A673 (cell line): ENCODE results near the gene TIAM1. TPM values are rescaled to one million over a fixed set of nuclear protein-coding genes. Genes with fewer than 3 reads are reported as not detected.

ENCODE experiments used
- BruUV-seq: library from RNA; stranded (reverse); fragments of 400-500 nt; replicated peaks from 2 replicates; lab custom pipeline; 2021; lab: Mats Ljungman, UMichigan
- CTCF ChIA-PET: fragments of 300-600 bp; sonication (Branson Sonifier 250); formaldehyde crosslinking; loops from one replicate; lab custom pipeline; 2022; ENCODE audit warnings: antibody characterized with exemption; lab: Charles Lee
- POLR2A ChIA-PET: fragments of 300-600 bp; sonication (Branson Sonifier 250); formaldehyde crosslinking; loops from one replicate; lab custom pipeline; 2022; ENCODE audit warnings: antibody characterized with exemption; ENCODE audit not compliant: low non-redundant PET; lab: Charles Lee
- DNase-seq: peaks from one replicate; pipeline ENCODE4 v3.0.0-alpha.2; 2015; ENCODE audit warnings: low spot score
- H3K27ac ChIP-seq: fragments of 200-600 bp; sonication (generic); 2 replicates; pipeline ENCODE4 v1.5.1; 2016; ENCODE audit warnings: mixed run types, low read depth, mild to moderate bottlenecking, mixed read lengths, antibody characterized with exemption, low read length; ENCODE audit not compliant: poor library complexity, severe bottlenecking
- H3K27me3 ChIP-seq: fragments of 200-600 bp; sonication (generic); replicated peaks from 2 replicates; pipeline ENCODE4 v1.6.1; 2017; ENCODE audit warnings: mixed run types, low read depth, mild to moderate bottlenecking, mixed read lengths, antibody characterized with exemption, low read length; ENCODE audit not compliant: insufficient read depth, poor library complexity
- H3K36me3 ChIP-seq: fragments of 200-600 bp; sonication (generic); 2 replicates; pipeline ENCODE4 v1.6.1; 2016; ENCODE audit warnings: mixed run types, mild to moderate bottlenecking, mixed read lengths, antibody characterized with exemption, low read length; ENCODE audit not compliant: insufficient read depth, poor library complexity, severe bottlenecking
- H3K4me1 ChIP-seq: fragments of 200-600 bp; sonication (generic); 2 replicates; pipeline ENCODE4 v1.6.1; 2017; ENCODE audit warnings: mixed run types, mild to moderate bottlenecking, mixed read lengths, antibody characterized with exemption, low read length; ENCODE audit not compliant: insufficient read depth, poor library complexity, severe bottlenecking
- H3K4me3 ChIP-seq: fragments of 200-600 bp; sonication (generic); 2 replicates; pipeline ENCODE4 v1.5.1; 2016; ENCODE audit warnings: low read depth, mixed run types, mild to moderate bottlenecking, mixed read lengths, low read length; ENCODE audit not compliant: poor library complexity, severe bottlenecking
- H3K9me3 ChIP-seq: fragments of 200-600 bp; sonication (generic); 2 replicates; pipeline ENCODE4 v1.6.1; 2016; ENCODE audit warnings: mixed run types, low read depth, mild to moderate bottlenecking, mixed read lengths, antibody characterized with exemption, low read length; ENCODE audit not compliant: poor library complexity, severe bottlenecking
- EZH2 ChIP-seq: fragments of 200-600 bp; sonication (generic); IDR thresholded peaks from 2 replicates; pipeline ENCODE4 v1.6.1; 2017; ENCODE audit warnings: borderline replicate concordance, low read depth, mild to moderate bottlenecking, mixed read lengths, antibody characterized with exemption, low read length; ENCODE audit not compliant: poor library complexity, severe bottlenecking
- intact Hi-C: fragments of 100-400 bp; cut with micrococcal nuclease; formaldehyde crosslinking; loops from one replicate; pipeline ENCODE4 v1.10.0; 2022; ENCODE audit not compliant: unreplicated experiment
- total RNA-seq: library from RNA; stranded (reverse); gene quantifications from 2 replicates; pipeline ENCODE4 v1.2.3, GENCODE V29; 2021
- TF ChIP-seq, protein P1 (sequence below): fragments of 300-800, 200-600 bp; sonication (generic); conservative IDR thresholded peaks from 2 replicates; pipeline ENCODE4 v1.5.1; 2017; ENCODE audit warnings: low read depth, mild to moderate bottlenecking, antibody characterized with exemption, low read length, moderate library complexity, mixed read lengths

The TIAM1 gene
- total RNA-seq, 1 experiment from 2014 or later: 9.6 TPM

- H3K27me3 ChIP-seq: peaks cover 23% of the 10 kb centered on the region
- ChIA-PET CTCF (interaction anchor here (0.6 kb wide), 1 partner anchor 198 kb away, joined by 3 read pairs; no protein-coding TSS in a partner anchor), POLR2A (no interaction called here)
- no TSS peak for BruUV-seq
- H3K4me1 ChIP-seq: no peaks in the 10 kb centered on the region
- H3K36me3 ChIP-seq: no peaks in the 10 kb centered on the region
- TF ChIP-seq, protein P1, sequence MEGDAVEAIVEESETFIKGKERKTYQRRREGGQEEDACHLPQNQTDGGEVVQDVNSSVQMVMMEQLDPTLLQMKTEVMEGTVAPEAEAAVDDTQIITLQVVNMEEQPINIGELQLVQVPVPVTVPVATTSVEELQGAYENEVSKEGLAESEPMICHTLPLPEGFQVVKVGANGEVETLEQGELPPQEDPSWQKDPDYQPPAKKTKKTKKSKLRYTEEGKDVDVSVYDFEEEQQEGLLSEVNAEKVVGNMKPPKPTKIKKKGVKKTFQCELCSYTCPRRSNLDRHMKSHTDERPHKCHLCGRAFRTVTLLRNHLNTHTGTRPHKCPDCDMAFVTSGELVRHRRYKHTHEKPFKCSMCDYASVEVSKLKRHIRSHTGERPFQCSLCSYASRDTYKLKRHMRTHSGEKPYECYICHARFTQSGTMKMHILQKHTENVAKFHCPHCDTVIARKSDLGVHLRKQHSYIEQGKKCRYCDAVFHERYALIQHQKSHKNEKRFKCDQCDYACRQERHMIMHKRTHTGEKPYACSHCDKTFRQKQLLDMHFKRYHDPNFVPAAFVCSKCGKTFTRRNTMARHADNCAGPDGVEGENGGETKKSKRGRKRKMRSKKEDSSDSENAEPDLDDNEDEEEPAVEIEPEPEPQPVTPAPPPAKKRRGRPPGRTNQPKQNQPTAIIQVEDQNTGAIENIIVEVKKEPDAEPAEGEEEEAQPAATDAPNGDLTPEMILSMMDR: no peak
- no peak for TF ChIP-seq EZH2
- H3K9me3 ChIP-seq: no peaks in the 10 kb centered on the region
- H3K27ac ChIP-seq: no peak overlapping the region
- intact Hi-C loops: loop anchor here (10.0 kb wide), 1 partner anchor 245 kb away; no protein-coding TSS in a partner anchor
- no peak overlapping the region for H3K4me3 ChIP-seq
- no peak for DNase-seq
Observed at GRCh38 chr21:31339721-31340120, 4.3 kb downstream of the TIAM1 start.

- Histone ChIP-seq H3K36me3 (no peaks in the 10 kb centered on the region), H3K27ac (no peak overlapping the region), H3K9me3 (no peaks in the 10 kb centered on the region), H3K4me1 (no peaks in the 10 kb centered on the region), H3K4me3 (no peak overlapping the region), H3K27me3 (peaks cover 17% of the 10 kb centered on the region)
- ChIA-PET POLR2A (interaction anchor here (0.7 kb wide), 1 partner anchor 65 kb away, joined by 3 read pairs; no protein-coding TSS in a partner anchor), CTCF (no interaction called here)
- no TSS peak for BruUV-seq
- no peak for DNase-seq
- intact Hi-C loops: no loop called here
- TF ChIP-seq EZH2: no peak
- TF ChIP-seq, protein P1: no peak
Observed at GRCh38 chr21:31338908-31339368, 5.1 kb downstream of the TIAM1 start.

DNA sequence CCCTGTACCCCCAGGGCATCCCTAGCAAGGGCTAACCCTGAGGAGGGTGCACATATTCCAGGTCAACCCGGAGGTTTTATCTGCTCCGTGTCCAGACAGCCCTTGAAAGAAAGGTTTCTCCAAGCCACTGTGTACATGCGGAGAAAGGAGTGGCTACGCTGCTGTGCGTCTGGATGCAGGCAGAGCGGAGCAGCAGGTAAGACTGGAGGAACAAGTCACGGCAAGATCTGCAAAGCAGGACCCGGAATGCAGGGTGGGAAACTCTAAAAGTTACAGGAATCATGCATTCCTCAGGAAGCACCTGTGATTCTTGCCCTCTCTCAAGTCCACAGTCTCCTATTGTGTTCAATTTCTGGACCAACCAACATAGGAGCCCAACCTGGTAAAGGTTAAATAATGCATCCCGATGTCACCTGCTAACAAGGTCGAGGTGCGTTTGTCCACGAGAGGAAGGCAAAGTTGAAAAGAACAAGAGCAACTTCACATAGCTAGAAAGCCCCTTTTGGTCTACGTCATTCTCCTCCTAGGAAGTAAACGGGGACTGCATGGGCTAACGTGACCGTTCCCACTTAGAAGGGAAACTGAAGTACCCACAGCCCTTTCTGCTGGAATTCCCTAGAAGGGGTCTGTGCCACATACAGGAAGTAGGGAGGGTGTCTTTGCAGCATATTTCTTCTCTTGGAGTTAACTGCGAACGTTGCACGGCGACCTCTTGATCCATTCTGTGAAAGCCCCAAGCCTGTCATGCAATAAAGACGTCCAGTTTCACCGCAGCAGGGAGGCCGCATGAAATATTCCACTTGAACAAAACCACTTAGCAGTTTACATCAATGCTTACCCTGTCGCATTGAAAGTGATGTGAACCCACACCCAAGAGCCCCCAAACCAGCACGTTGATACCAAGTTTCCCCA, 5.8 kb downstream of the TIAM1 start:
- BruUV-seq: no TSS peak
- no peaks in the 10 kb centered on the region for H3K4me1 ChIP-seq
- H3K36me3 ChIP-seq: no peaks in the 10 kb centered on the region
- H3K4me3 ChIP-seq: no peak overlapping the region
- no peak overlapping the region for H3K27ac ChIP-seq
- DNase-seq: no peak
- intact Hi-C loops: no loop called here
- ChIA-PET POLR2A (interaction anchor here (0.7 kb wide), 1 partner anchor 66 kb away, joined by 3 read pairs; no protein-coding TSS in a partner anchor), CTCF (no interaction called here)
- no peak for TF ChIP-seq EZH2
- TF ChIP-seq, protein P1: no peak
- H3K9me3 ChIP-seq: no peaks in the 10 kb centered on the region
- peaks cover 10% of the 10 kb centered on the region for H3K27me3 ChIP-seq
